Measurements from ENCODE around the gene CTDSPL. TPM values are rescaled to one million over a fixed set of nuclear protein-coding genes. Genes with fewer than 3 reads are reported as not detected.

The CTDSPL gene
- total RNA-seq, 1 donor from 2014 or later, result 10.9 TPM

GRCh38 chr3:37941608-37942508, 80.2 kb downstream of the CTDSPL start:
- intact Hi-C loops (cut with micrococcal nuclease), result no loop called here

GRCh38 chr3:37942646-37943045, 81.0 kb downstream of the CTDSPL start:
- intact Hi-C loops (cut with micrococcal nuclease), result no loop called here

GRCh38 chr3:37943126-37943525, 81.4 kb downstream of the CTDSPL start:
- intact Hi-C loops (cut with micrococcal nuclease), result no loop called here

GRCh38 chr3:37943631-37944314, 82.1 kb downstream of the CTDSPL start:
- intact Hi-C loops (cut with micrococcal nuclease), result no loop called here

- intact Hi-C loops (cut with micrococcal nuclease), result no loop called here
These were observed 82.7 kb downstream of the CTDSPL start for GRCh38 chr3:37944391-37944842.

GRCh38 chr3:37945156-37945806, 83.6 kb downstream of the CTDSPL start:
- intact Hi-C loops (cut with micrococcal nuclease), result loop anchor here (5.0 kb wide), 1 partner anchor 43 kb away; no protein-coding TSS in a partner anchor

GRCh38 chr3:37945807-37946530, 84.3 kb downstream of the CTDSPL start:
- intact Hi-C loops (cut with micrococcal nuclease), result loop anchor here (5.0 kb wide), 1 partner anchor 44 kb away; no protein-coding TSS in a partner anchor

GRCh38 chr3:37946531-37946889, 84.8 kb downstream of the CTDSPL start:
- intact Hi-C loops (cut with micrococcal nuclease), result loop anchor here (5.0 kb wide), 1 partner anchor 44 kb away; no protein-coding TSS in a partner anchor

- intact Hi-C loops (cut with micrococcal nuclease), result loop anchor here (5.0 kb wide), 1 partner anchor 48 kb away; no protein-coding TSS in a partner anchor
These were observed 88.2 kb downstream of the CTDSPL start for GRCh38 chr3:37949866-37950265.

GRCh38 chr3:37952564-37952963, 90.9 kb downstream of the CTDSPL start:
- intact Hi-C loops (cut with micrococcal nuclease), result no loop called here

GRCh38 chr3:37953226-37953625, 91.5 kb downstream of the CTDSPL start:
- intact Hi-C loops (cut with micrococcal nuclease), result no loop called here

GRCh38 chr3:37953707-37954394, 92.2 kb downstream of the CTDSPL start:
- intact Hi-C loops (cut with micrococcal nuclease), result no loop called here

GRCh38 chr3:37954881-37955280, 93.2 kb downstream of the CTDSPL start:
- intact Hi-C loops (cut with micrococcal nuclease), result no loop called here

- intact Hi-C loops (cut with micrococcal nuclease), result no loop called here
These were observed 94.4 kb downstream of the CTDSPL start for GRCh38 chr3:37955918-37956707.

- intact Hi-C loops (cut with micrococcal nuclease), result no loop called here
These were observed 95.3 kb downstream of the CTDSPL start for GRCh38 chr3:37956723-37957538.

GRCh38 chr3:37957539-37957936, 95.9 kb downstream of the CTDSPL start:
- intact Hi-C loops (cut with micrococcal nuclease), result no loop called here

- intact Hi-C loops (cut with micrococcal nuclease), result no loop called here
These were observed 100.1 kb downstream of the CTDSPL start for GRCh38 chr3:37961622-37962431.

GRCh38 chr3:37963016-37963415, 101.3 kb downstream of the CTDSPL start:
- intact Hi-C loops (cut with micrococcal nuclease), result no loop called here
